GM12892 (cell line): ENCODE measurements around the gene SORT1.

ENCODE experiments used
- POLR2A ChIP-seq: IDR thresholded peaks from 2 replicates; pipeline ENCODE4 v1.6.1; 2011; ENCODE audit warnings: low read depth, low read length, control low read depth
- POLR2AphosphoS5 ChIP-seq: IDR thresholded peaks from 2 replicates; pipeline ENCODE4 v1.6.1; 2011; ENCODE audit warnings: low read depth, low read length, control low read depth

DNA sequence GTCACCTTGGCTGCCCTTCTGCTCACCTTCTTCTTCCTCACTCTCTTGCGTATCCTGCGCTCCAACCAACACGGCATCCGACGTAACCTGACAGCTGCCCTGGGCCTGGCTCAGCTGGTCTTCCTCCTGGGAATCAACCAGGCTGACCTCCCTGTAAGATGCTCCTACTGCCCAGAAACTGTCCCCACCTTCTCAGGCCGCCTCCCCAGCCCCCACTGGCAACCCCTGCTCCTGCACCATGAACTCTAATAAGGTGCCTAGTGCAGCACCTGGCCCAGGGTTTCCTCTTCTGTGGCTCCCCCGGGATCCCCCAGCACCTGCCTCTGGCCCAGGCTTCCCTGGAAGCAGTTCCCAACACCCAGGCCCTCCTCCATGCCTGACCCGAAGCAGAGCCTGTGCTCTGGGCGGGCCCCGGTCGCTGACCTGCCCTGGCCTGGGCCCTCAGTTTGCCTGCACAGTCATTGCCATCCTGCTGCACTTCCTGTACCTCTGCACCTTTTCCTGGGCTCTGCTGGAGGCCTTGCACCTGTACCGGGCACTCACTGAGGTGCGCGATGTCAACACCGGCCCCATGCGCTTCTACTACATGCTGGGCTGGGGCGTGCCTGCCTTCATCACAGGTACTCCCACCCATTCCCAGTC lies 127.6 kb downstream of the SORT1 start:
- no peak for TF ChIP-seq POLR2A
- TF ChIP-seq POLR2AphosphoS5 = no peak
